Prostate gland (tissue), 2 donors: Measurements from ENCODE around the gene ATRN. TPM values are rescaled to one million over a fixed set of nuclear protein-coding genes. Genes with fewer than 3 reads are reported as not detected.

Experiments used
- DNase-seq: peaks from one replicate; pipeline ENCODE4 v3.0.0-alpha.2; 2019; ENCODE audit warnings: low spot score
- H3K27ac ChIP-seq, 2 donors: fragments of 200-600 bp; sonication (generic); 2 replicates each; pipeline ENCODE4 v1.5.1; 2017 to 2019
- H3K27me3 ChIP-seq: fragments of 200-600 bp; sonication (generic); replicated peaks from 2 replicates; pipeline ENCODE4 v1.5.1; 2019; ENCODE audit not compliant: insufficient read depth
- H3K36me3 ChIP-seq, 2 donors: fragments of 200-600 bp; sonication (generic); 1 replicate in 1 of 2; 2 replicates in 1 of 2; pipeline versions ENCODE4 v1.5.1 to v1.8.1; 2017 to 2019
- H3K4me1 ChIP-seq: fragments of 200-600 bp; sonication (generic); replicated peaks from 2 replicates; pipeline ENCODE4 v1.5.1; 2019
- H3K4me3 ChIP-seq, 2 donors: fragments of 200-600 bp; sonication (generic); 2 replicates each; pipeline ENCODE4 v1.5.1; 2017 to 2019
- H3K9me3 ChIP-seq: fragments of 200-600 bp; sonication (generic); 2 replicates; pipeline ENCODE4 v1.5.1; 2017
- CTCF ChIP-seq, 4 experiments: fragments of 200-600 bp in 2 of 4; fragments of 450-650 bp in 2 of 4; sonication (generic) in 2 of 4; IDR thresholded peaks; 1 replicate in 3 of 4; 2 replicates in 1 of 4; pipeline ENCODE4 v1.5.1; 2016 to 2019; ENCODE audit warnings: antibody characterized with exemption in 4 of 4, mild to moderate bottlenecking in 2 of 4, moderate library complexity in 2 of 4
- POLR2A ChIP-seq: fragments of 450-650 bp; IDR thresholded peaks from one replicate; pipeline ENCODE4 v1.6.1; 2016; ENCODE audit warnings: antibody characterized with exemption, mild to moderate bottlenecking
- POLR2AphosphoS5 ChIP-seq: sonication (generic); formaldehyde crosslinking; IDR thresholded peaks from one replicate; pipeline ENCODE4 v1.6.1; 2017; ENCODE audit warnings: antibody characterized with exemption
- WGBS: methylation state at CpG from one replicate; pipeline ENCODE4 v1.1.5; 2018; 5-methylcytosine and 5-hydroxymethylcytosine counted together
- intact Hi-C: fragments of 100-400 bp; cut with DNase I; formaldehyde crosslinking; loops from one replicate; pipeline ENCODE4 v1.14.2; 2022
- total RNA-seq, 2 donors: library from RNA; depleted of rRNA; stranded (reverse); fragments of >200 nt; gene quantifications; one replicate each; pipeline ENCODE4 v1.1.0, GENCODE V29; 2016

ATRN gene
- total RNA-seq, 2 donors from 2014 or later: 34.6 to 38.1 TPM

DNA sequence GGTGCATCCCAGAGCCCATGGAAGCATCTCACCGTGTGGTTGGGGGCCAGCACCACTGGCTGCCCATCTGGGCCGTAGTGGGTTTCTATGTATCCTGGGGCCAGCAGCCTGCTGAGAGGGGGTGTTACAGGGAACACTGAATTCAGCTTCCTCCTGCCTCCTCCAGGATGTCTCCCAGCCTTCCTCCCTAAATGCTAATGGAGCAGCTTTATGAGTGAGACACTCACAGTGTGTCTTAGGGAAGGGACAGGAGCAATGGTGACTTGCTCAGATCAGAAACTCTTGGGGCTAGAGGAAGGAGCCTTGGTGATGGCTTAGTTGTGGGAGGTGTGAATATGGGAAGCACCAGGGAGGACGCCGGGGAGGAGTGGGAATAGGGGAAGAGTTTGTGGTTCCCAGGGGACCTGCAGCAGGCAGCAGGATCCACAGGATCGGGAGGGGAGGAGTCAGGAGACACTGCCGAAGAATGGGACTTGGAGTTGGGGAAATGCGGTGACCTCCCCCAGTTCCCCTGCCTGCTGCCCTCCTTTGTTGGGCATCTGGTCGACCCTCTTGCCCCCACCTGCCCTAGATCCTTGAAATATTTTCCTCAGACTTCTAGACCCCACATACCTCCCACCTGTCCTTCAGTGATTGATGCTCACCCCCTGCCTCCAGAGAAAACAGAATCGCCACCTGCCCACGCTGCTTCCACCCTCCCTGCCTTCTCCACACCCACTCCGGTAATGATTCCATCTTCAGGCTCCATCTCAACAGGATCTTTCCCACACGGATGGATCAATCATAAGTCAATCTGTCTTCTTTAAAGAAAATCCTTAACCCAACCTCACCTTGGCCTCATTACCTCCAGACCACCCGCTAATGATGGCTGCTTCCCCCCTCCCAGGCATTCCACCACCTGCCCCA, 204.4 kb downstream of the ATRN start:
- intact Hi-C loops: loop anchor here (5.0 to 10.0 kb wide), 2 partner anchors 92 to 170 kb away; partner anchors contain the start of genes ADISSP and MAVS
- Histone ChIP-seq H3K4me3 (no peak overlapping the region), H3K9me3 (no peaks in the 10 kb centered on the region), H3K4me1 (no peaks in the 10 kb centered on the region), H3K27me3 (peaks cover 28% of the 10 kb centered on the region), H3K27ac (no peak overlapping the region), H3K36me3 (no peaks in the 10 kb centered on the region)
- DNase-seq: no peak
- 51% methylated on average over 13 of the region's 13 CpGs for WGBS
- TF ChIP-seq CTCF (IDR thresholded peaks at IDR 0.05) (no peak), POLR2AphosphoS5 (no peak), POLR2A (no peak)

- Histone ChIP-seq H3K27me3 (peaks cover 13% of the 10 kb centered on the region), H3K27ac (peak overlapping the region; percentile 37 to 46), H3K9me3 (no peaks in the 10 kb centered on the region), H3K4me1 (no peaks in the 10 kb centered on the region), H3K36me3 (no peaks in the 10 kb centered on the region), H3K4me3 (no peak overlapping the region)
- intact Hi-C loops: loop anchor here (2.0 to 10.0 kb wide), 3 partner anchors 33 to 167 kb away; partner anchors contain the start of genes ADISSP and MAVS
- WGBS: 49% methylated on average over 8 of the region's 8 CpGs
- TF ChIP-seq POLR2AphosphoS5: no peak
- DNase-seq: no peak
These were observed 206.9 kb downstream of the ATRN start for GRCh38 chr20:3677733-3678132.

- Histone ChIP-seq H3K27me3 (peaks cover 10% of the 10 kb centered on the region), H3K4me3 (no peak overlapping the region)
- intact Hi-C loops: loop anchor here (5.0 to 10.0 kb wide), 2 partner anchors 89 to 167 kb away; partner anchors contain the start of genes ADISSP and MAVS
These were observed 207.4 kb downstream of the ATRN start for GRCh38 chr20:3678198-3678597.

DNA sequence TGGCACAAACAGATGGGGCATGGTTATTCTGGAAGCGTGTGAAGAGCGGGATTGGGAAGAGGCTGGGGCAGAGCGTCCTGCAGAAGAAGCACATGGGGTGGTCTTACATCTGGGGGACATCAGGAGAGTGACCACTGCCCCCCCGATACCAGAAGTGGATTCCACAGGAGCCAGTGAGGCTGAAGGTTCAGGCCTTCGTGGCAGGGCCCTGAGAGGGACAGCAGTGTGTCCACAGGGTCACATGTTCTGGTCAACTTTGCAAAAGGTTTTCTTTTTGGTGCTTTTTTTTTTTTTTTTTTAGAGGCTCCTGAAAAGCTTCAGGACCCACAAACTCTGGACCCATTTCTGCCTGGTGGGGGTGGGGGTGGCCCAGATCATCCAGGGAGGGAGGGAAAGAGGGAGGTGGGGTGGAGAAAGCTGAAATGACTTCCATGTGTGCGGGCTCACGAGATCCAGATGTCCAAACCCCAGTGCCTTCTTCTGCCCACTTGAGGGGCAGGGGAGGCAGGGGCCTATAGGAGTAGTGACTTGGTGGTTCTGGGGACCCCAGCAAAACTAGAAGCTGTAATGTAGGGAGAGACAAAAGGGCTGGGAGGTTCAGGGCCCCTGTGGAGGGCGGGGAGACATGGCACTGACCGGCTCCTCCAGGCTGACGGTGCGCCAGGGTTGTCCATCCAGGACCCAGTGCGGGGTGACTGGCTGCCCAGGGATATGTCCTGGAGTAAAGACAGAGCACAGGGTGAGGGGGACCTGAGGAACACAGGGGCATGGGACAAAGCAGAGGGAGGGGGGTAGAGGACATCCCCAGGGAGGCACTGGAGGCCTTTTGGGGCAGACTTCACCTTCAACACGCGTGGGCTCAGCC, 208.3 kb downstream of the ATRN start:
- H3K27me3 ChIP-seq: peaks cover 3% of the 10 kb centered on the region
- H3K27ac ChIP-seq: peak overlapping the region; percentile 69 to 76
- no peaks in the 10 kb centered on the region for H3K9me3 ChIP-seq
- H3K4me3 ChIP-seq: no peak overlapping the region
- WGBS: 75% methylated on average over 14 of the region's 14 CpGs
- no peaks in the 10 kb centered on the region for H3K36me3 ChIP-seq
- no peaks in the 10 kb centered on the region for H3K4me1 ChIP-seq
- TF ChIP-seq POLR2AphosphoS5: no peak
- intact Hi-C loops: loop anchor here (5.0 to 10.0 kb wide), 2 partner anchors 88 to 166 kb away; partner anchors contain the start of genes ADISSP and MAVS
- DNase-seq: no peak

More at GRCh38 chr20:3678198-3678597, 207.4 kb downstream of the ATRN start:
- Histone ChIP-seq H3K27ac (peak overlapping the region; percentile 37 to 55), H3K4me1 (no peaks in the 10 kb centered on the region), H3K9me3 (no peaks in the 10 kb centered on the region), H3K36me3 (no peaks in the 10 kb centered on the region)
- 33% methylated on average over 1 of the region's 2 CpGs for WGBS
- TF ChIP-seq POLR2A (no peak), CTCF (IDR thresholded peaks at IDR 0.05) (no peak), POLR2AphosphoS5 (no peak)
- DNase-seq: no peak

GRCh38 chr20:3679749-3680700, 209.2 kb downstream of the ATRN start:
- intact Hi-C loops: loop anchor here (5.0 to 10.0 kb wide), 2 partner anchors 87 to 165 kb away; partner anchors contain the start of genes ADISSP and MAVS
- TF ChIP-seq CTCF (IDR thresholded peaks at IDR 0.05): no peak
- no peak for TF ChIP-seq POLR2A
- TF ChIP-seq POLR2AphosphoS5: no peak
- Histone ChIP-seq H3K9me3 (no peaks in the 10 kb centered on the region), H3K36me3 (no peaks in the 10 kb centered on the region), H3K4me1 (no peaks in the 10 kb centered on the region), H3K27me3 (peaks cover 3% of the 10 kb centered on the region), H3K27ac (peak overlapping the region; percentile 69 to 76), H3K4me3 (peak overlapping the region in 1 of 2 donors; percentile 34)
- DNase-seq: no peak
- 50% methylated on average over 17 of the region's 18 CpGs for WGBS
